Right renal pelvis (tissue), 4 donors: ENCODE measurements around the gene P3R3URF. TPM values are rescaled to one million over a fixed set of nuclear protein-coding genes. Genes with fewer than 3 reads are reported as not detected.
"Not testable (repeated sequence)": the region's sequence is repeated elsewhere in the genome, so short reads cannot be mapped to it uniquely, and the experiment has no call there.

Source experiments
- DNase-seq, 4 donors: peaks; one replicate each; pipeline ENCODE4 v3.0.0-alpha.2; 2013; ENCODE audit warnings: low read depth in 4 of 4, low spot score in 3 of 4, missing footprints in 1 of 4
- polyA plus RNA-seq, 4 donors: library from polyadenylated mRNA; unstranded; fragments of 120-200 nt; gene quantifications; one replicate each; pipeline ENCODE4 v1.2.1, GENCODE V29; 2013; ENCODE audit not compliant: insufficient read length in 4 of 4

Gene P3R3URF
- polyA plus RNA-seq = not detected

DNA sequence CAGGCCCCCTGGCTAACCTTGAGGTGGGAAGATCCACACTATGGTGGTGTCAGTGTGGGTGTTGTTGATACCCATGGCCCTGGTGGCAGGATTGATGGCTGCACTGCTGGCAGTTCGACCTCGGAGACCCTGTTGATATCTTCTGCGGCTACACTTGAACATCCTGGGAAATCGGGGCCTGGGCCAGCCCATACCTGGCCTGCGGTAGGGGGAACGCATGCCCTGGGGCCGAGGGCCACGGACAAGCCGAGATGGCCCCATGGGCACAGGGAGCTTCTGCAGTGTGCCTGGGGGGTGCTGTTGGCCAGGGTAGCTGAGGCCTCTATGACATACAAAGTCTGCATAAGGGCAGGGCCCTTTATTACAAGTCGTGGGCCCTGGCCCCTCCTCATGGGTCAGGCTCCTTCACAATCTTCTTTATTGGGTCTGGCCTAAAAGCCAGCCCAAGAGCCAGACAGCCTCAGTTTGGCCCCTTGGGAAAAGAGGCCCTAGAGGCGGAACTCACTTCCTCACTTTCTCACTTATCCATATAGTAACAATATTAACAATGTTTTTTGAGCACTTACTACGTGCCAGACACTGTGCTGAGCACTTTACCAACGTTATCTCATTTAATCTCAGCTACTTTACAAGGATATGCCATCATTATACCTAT, at the start of gene P3R3URF:
TSS of gene P3R3URF (minus strand) at position 278 of the 655 bp plus-strand sequence. CDS start at position 261, 17 bp downstream.
- no peak for DNase-seq

- no peak for DNase-seq
Measured at GRCh38 chr1:46224966-46225365, 48.7 kb upstream of the P3R3URF start.

GRCh38 chr1:46223472-46223943, 47.2 kb upstream of the P3R3URF start:
- DNase-seq = peak in 2 of 4 donors; percentile 69 to 71

GRCh38 chr1:46223055-46223454, 46.8 kb upstream of the P3R3URF start:
- DNase-seq = not testable (repeated sequence)

- no peak for DNase-seq
Measured at GRCh38 chr1:46221749-46222148, 45.5 kb upstream of the P3R3URF start.

GRCh38 chr1:46220808-46221207, 44.5 kb upstream of the P3R3URF start:
- no peak for DNase-seq

- DNase-seq = no peak
Measured at GRCh38 chr1:46219551-46220520, 43.5 kb upstream of the P3R3URF start.

- no peak for DNase-seq
Measured at GRCh38 chr1:46218443-46218842, 42.2 kb upstream of the P3R3URF start.

- DNase-seq = no peak
Measured at GRCh38 chr1:46215504-46215903, 39.2 kb upstream of the P3R3URF start.

GRCh38 chr1:46211051-46211450, 34.8 kb upstream of the P3R3URF start:
- DNase-seq = no peak

DNA sequence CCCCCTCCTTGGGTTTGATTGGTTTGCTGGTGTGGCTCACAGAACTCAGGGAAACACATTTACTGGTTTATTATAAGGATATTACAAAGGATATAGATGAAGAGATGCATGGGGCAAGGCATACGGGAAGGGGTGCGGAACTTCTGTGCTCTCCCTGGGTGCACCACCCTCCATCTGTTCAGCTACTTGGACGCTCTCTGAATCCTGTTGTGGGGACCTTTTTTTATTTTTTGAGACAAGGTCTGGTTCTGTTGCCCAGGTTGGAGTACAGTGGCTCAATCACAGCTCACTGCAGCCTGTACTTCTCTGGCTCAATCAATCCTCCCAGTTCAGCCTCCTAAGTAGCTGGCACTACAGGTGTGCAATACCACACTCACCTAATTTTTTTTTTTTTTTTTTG, 34.3 kb upstream of the P3R3URF start:
- no peak for DNase-seq

DNA sequence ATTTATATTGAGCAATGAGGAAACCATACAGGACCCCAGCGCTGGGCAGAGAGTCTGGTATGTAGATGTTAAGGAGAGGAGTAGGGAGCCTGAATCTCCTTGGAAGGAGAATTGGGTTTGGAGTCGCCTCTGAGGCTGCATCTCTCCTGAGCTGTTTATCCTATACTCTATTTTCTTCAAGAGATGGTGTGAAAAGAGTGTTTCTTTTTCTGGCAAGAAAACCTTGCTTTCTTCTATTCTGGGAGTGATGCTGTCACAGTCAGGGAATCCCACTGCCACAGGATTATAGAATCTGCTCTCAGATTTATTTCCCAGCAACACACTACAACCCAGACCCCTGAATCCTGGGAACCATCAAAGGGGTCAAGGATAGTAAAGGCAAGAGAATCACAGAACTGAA, 30.1 kb upstream of the P3R3URF start:
- DNase-seq = no peak

GRCh38 chr1:46205791-46206190, 29.5 kb upstream of the P3R3URF start:
- DNase-seq = no peak

DNA sequence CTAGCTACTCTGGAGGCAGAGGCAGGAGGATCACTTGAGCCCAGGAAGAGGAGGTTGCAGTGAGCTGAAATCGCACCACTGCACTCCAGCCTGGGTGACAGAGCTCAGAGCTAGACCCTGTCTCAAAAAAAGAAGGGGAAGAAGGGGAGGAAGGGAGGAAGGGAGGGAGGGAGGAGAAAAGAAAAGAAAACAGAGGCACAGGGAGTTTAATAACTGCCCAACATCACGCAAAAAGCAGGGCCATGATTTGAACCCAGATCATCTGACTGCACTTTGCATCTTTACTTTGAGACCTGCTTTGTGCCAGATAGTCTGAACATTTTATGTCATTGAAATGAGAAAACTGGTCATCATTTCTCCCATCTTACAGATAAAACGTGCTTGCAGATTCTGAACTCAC, 28.9 kb upstream of the P3R3URF start:
- DNase-seq = no peak

DNA sequence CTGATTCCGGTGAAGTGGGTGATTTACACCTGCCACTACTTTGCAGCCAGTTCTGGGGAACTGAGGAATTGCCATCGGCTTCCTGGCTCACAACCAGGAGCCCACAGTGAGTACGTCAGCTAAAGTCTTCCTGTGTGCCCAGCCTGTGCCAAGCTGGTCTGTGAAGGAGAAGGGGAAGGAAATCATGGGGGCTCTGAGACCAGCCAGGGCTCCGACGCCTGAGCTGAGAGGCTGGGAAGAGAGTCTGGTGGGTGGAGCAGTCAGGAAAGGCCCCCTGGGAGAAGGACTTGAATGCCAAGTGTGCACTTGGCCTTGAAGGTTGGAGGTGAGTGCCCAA, 28.1 kb upstream of the P3R3URF start:
- DNase-seq = no peak

GRCh38 chr1:46203738-46204405, 27.6 kb upstream of the P3R3URF start:
- DNase-seq = no peak

DNA sequence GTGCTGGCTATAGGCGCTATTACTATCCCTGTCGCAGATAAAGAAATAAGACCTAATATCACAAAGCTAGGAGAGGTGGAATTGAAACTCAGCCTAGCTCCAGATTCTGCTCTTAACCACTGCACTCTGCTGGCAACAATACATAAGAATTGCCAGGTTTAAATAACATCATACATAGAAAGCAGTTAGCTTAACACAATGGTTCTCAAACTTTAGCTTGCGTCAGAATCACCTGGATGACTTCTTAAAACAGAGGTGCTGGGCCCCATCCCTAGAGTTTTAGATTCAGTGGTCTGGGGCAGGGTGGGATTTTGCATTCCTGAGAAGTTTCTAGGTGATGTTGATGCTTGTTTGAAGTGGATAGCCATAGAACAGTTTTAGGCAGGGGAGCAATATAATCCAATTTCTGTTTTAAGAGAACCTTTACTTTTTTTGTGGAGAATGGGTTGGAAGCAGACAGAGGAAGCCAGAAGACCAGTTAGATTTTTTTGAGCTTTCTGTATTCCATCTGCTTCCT, 23.0 kb upstream of the P3R3URF start:
- DNase-seq = no peak

DNA sequence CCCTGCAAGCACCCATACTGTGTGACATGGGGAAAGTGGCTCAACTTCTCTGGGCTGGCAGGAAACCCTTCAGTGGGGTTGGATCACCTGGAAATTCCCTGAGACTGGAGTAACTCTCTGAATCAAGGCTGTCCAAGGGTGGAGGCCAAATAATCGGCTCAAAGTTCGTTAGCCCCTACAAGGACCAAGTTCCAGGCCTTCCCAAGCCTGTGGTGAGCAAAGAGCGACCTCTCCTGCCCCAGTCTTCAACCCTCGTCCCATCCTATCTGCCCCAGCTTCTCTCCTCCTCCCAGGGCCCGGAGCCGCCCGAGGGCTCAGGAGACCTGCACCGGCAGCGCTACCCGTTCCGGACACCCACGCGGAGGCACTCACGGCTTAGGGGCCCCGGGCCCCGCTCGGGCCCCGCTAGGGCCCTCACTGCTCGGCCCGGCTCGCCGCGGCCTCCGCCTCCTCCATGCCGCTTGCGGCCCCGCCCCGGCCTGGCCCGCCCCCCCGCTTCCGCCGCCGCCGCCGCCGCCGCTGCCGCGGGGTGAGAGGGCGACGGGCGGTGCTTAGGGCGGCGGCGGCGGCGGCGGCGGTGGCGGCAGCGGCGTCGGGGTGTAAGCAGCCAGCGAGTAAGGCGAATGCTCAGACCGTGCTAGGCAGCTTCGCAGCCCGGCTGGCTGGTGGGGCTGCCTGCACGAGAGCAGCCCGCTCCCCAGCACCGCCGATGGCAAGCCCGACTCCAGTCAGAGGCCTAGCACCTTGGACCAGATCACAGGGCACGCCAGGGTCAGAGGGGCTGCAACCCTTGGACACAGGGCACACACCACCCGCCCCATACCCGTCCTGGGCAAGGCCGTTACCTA, 21.9 kb upstream of the P3R3URF start, which contains the start of gene POMGNT1:
TSS of gene POMGNT1 (minus strand) at position 471 of the 848 bp plus-strand sequence. CDS start 613 bp downstream, outside the sequence.
- DNase-seq = no peak

- DNase-seq = no peak
Measured at GRCh38 chr1:46197560-46197963, 21.3 kb upstream of the P3R3URF start.

DNA sequence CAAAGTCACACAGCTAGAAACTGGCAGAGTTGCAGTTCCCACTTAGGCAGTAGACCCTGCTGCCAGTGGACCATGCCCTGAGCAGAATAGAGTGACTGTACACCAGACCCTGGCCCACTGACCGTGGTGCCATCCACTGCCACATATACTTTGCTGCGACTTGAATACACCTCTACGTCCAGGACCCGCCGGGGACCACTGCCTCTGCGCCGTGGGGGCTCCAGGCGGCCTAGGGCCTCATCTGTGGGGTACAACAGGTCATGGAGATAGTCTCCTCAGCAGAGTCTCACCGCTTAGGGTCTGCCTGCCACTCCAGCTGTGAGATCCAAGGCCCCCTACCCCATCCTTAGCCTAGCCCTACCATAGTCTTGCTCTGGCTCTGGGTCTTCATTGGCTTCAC, 20.3 kb upstream of the P3R3URF start:
- no peak for DNase-seq
